Measurements from ENCODE around the gene LIME1. TPM values are rescaled to one million over a fixed set of nuclear protein-coding genes. Genes with fewer than 3 reads are reported as not detected.

The LIME1 gene
- total RNA-seq, 1 donor from 2014 or later = 32.4 TPM

DNA sequence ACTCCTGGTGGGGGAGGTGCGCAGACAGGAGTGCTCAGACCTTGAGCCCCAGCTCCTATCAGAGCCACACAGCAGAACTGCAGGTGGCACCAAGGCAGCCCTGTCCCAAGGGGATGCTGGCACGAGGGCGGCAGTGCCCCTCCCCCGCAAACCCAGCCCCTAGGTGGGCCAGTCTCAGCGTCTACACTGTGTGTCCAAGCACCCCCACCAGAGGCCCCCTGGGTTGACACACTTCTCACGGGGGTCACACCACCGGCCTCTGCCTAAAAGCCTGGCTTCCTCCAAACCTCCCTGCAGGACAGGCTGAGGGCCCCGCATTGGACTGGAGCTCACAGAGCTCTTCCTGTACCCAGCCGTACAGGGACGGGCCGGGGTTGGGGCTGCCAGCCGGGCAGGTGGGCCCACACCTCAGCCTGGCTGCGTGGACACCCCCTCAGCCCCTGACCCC, 11.2 kb downstream of the LIME1 start:
- intact Hi-C loops (cut with DNase I) = no loop called here
- no peak overlapping the region for H3K27ac ChIP-seq
- H3K27me3 ChIP-seq = no peaks in the 10 kb centered on the region
- no peaks in the 10 kb centered on the region for H3K9me3 ChIP-seq
- TF ChIP-seq CTCF (IDR thresholded peaks at IDR 0.05) = no peak
- TF ChIP-seq POLR2AphosphoS5 (IDR thresholded peaks at IDR 0.05; ENCODE audit: insufficient read depth in 1 of 2, low read depth in 1 of 2) = no peak
- H3K4me3 ChIP-seq = no peak overlapping the region
- H3K36me3 ChIP-seq = peaks cover 0 to 11% of the 10 kb centered on the region in 2 donors
- DNase-seq (ENCODE audit: extremely low spot score in 2 of 2) = no peak
- H3K4me1 ChIP-seq = no peaks in the 10 kb centered on the region

DNA sequence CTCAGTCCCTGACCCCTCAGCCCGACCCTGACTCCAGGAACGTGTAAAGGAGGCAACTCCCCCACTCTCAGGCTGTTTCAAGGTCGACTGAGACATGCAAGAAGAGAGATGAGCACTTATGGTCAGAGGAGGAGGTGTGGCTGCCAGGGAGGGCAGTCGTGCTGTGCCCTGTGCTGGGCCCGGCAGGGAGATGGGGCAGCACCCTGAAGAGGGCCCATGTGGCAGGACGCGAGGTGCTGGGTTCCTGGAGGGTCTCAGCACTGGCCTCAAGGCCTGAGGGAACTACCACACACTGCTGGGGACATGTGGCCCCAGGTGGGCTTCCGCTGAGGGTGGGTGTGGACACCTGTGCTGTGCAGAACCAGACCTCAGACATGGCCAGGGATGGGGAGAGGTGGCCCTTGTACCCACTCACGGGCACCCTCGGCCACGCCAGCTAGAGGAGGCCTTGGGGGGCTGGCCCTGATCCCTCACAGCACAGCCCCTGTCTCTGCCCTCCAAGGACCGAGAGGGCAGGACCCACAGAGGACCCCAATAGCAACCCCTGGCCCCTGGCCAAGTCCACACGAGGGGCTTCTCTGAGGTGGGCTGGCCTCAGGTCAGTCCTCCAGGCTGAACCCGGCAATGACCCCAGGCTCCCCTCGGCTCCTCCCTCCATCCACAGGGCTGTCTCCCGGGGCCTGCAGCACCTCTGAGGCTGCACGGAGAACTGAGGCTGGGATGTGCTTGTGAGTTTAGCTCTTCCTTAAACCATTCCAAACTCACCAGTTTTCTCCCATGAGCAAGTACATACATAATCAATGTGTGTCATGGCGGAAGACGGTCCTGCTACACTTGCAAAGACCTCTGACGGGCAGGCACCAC, 11.8 kb downstream of the LIME1 start:
- Histone ChIP-seq H3K9me3 (no peaks in the 10 kb centered on the region), H3K36me3 (peaks cover 0 to 4% of the 10 kb centered on the region in 2 donors), H3K27me3 (no peaks in the 10 kb centered on the region), H3K4me3 (no peak overlapping the region), H3K27ac (no peak overlapping the region), H3K4me1 (no peaks in the 10 kb centered on the region)
- TF ChIP-seq POLR2AphosphoS5 (IDR thresholded peaks at IDR 0.05; ENCODE audit: insufficient read depth in 1 of 2, low read depth in 1 of 2) (no peak), CTCF (IDR thresholded peaks at IDR 0.05) (no peak), POLR2A (IDR thresholded peaks at IDR 0.05) (no peak)
- intact Hi-C loops (cut with DNase I) = no loop called here
- DNase-seq (ENCODE audit: extremely low spot score in 2 of 2) = no peak

- DNase-seq (ENCODE audit: extremely low spot score in 2 of 2) = no peak
- TF ChIP-seq POLR2AphosphoS5 (IDR thresholded peaks at IDR 0.05; ENCODE audit: insufficient read depth in 1 of 2, low read depth in 1 of 2) = no peak
- TF ChIP-seq POLR2A (IDR thresholded peaks at IDR 0.05) = no peak
- TF ChIP-seq CTCF (IDR thresholded peaks at IDR 0.05) = no peak
- Histone ChIP-seq H3K4me1 (no peaks in the 10 kb centered on the region), H3K9me3 (no peaks in the 10 kb centered on the region), H3K4me3 (no peak overlapping the region), H3K27me3 (no peaks in the 10 kb centered on the region), H3K27ac (no peak overlapping the region), H3K36me3 (no peaks in the 10 kb centered on the region)
- intact Hi-C loops (cut with DNase I) = no loop called here
Observed at GRCh38 chr20:63748934-63749270, 12.4 kb downstream of the LIME1 start.

GRCh38 chr20:63749597-63750508, 13.4 kb downstream of the LIME1 start:
- Histone ChIP-seq H3K36me3 (no peaks in the 10 kb centered on the region), H3K4me1 (no peaks in the 10 kb centered on the region), H3K4me3 (no peak overlapping the region), H3K27ac (no peak overlapping the region), H3K9me3 (no peaks in the 10 kb centered on the region), H3K27me3 (no peaks in the 10 kb centered on the region)
- intact Hi-C loops (cut with DNase I) = no loop called here
- no peak for TF ChIP-seq POLR2AphosphoS5 (IDR thresholded peaks at IDR 0.05; ENCODE audit: insufficient read depth in 1 of 2, low read depth in 1 of 2)
- TF ChIP-seq POLR2A (IDR thresholded peaks at IDR 0.05) = no peak
- no peak for TF ChIP-seq CTCF (IDR thresholded peaks at IDR 0.05)
- no peak for DNase-seq (ENCODE audit: extremely low spot score in 2 of 2)

All from vagina (tissue), 2 donors.